OCI-LY3 (cell line): Measurements from ENCODE around the gene KANK3.
"Not testable (repeated sequence)": the region's sequence is repeated elsewhere in the genome, so short reads cannot be mapped to it uniquely, and the experiment has no call there.

ENCODE experiments used
- H2AFZ ChIP-seq: fragments of 200-600, 300-600 bp; shearing (Covaris generic); 2 replicates; pipeline ENCODE4 v1.6.0; 2014; ENCODE audit warnings: antibody characterized with exemption, low read depth, low read length
- H3K27ac ChIP-seq: fragments of 200-600, 300-600 bp; sonication (generic); 2 replicates; pipeline ENCODE4 v1.5.1; 2014; ENCODE audit warnings: mild to moderate bottlenecking, low read length, moderate library complexity, mixed read lengths
- H3K27me3 ChIP-seq: fragments of 200-600, 300-600 bp; sonication (generic); 2 replicates; pipeline ENCODE4 v1.6.1; 2014; ENCODE audit warnings: low read depth, low read length, mixed read lengths
- H3K36me3 ChIP-seq: fragments of 200-600, 300-600 bp; sonication (generic); replicated peaks from 2 replicates; pipeline ENCODE3; 2014; ENCODE audit warnings: low read depth, low read length, mixed read lengths
- H3K4me1 ChIP-seq: fragments of 300-600, 200-600 bp; sonication (generic); 2 replicates; pipeline ENCODE4 v1.6.1; 2014; ENCODE audit warnings: low read length, mixed read lengths
- H3K4me2 ChIP-seq: fragments of 200-600, 300-600 bp; sonication (generic); 2 replicates; pipeline ENCODE4 v1.6.1; 2014; ENCODE audit warnings: low read length, mixed read lengths
- H3K4me3 ChIP-seq: fragments of 300-600, 200-600 bp; sonication (generic); 2 replicates; pipeline ENCODE4 v1.5.1; 2014; ENCODE audit warnings: antibody characterized with exemption, mild to moderate bottlenecking, low read length, moderate library complexity
- H3K79me2 ChIP-seq: fragments of 300-600, 200-600 bp; shearing (Covaris generic); 2 replicates; pipeline ENCODE4 v1.6.1; 2014; ENCODE audit warnings: mild to moderate bottlenecking, low read length, mixed read lengths
- H3K9ac ChIP-seq: fragments of 300-600, 200-600 bp; shearing (Covaris generic); 2 replicates; pipeline ENCODE4 v1.6.0; 2014; ENCODE audit warnings: mild to moderate bottlenecking, low read length, moderate library complexity
- H3K9me3 ChIP-seq: fragments of 200-600, 300-600 bp; shearing (Covaris generic); 2 replicates; pipeline ENCODE4 v1.6.1; 2014; ENCODE audit warnings: low read length, mixed read lengths; ENCODE audit not compliant: insufficient read depth
- H4K20me1 ChIP-seq: fragments of 200-600, 300-600 bp; sonication (generic); 2 replicates; pipeline ENCODE4 v1.6.1; 2016; ENCODE audit warnings: low read length, mixed read lengths; ENCODE audit not compliant: insufficient read depth
- CTCF ChIP-seq: fragments of 200-600, 300-600 bp; sonication (generic); IDR thresholded peaks from 2 replicates; pipeline ENCODE4 v1.5.1; 2014; ENCODE audit warnings: antibody characterized with exemption, low read length, low read depth
- EZH2phosphoT487 ChIP-seq: fragments of 200-600 bp; shearing (Covaris generic); IDR thresholded peaks from 2 replicates; pipeline ENCODE4 v1.6.1; 2018; ENCODE audit warnings: antibody characterized with exemption, mixed run types, low read depth

The KANK3 gene

GRCh38 chr19:8355631-8356402 is 12.8 kb upstream of the KANK3 start:
- H3K9me3 ChIP-seq, result no peaks in the 10 kb centered on the region
- no peak overlapping the region for H2AFZ ChIP-seq
- H3K4me3 ChIP-seq, result no peak overlapping the region
- TF ChIP-seq EZH2phosphoT487 (no peak), CTCF (no peak)
- H3K4me2 ChIP-seq, result no peak overlapping the region
- no peaks in the 10 kb centered on the region for H3K79me2 ChIP-seq
- no peak overlapping the region for H3K27ac ChIP-seq
- no peak overlapping the region for H3K9ac ChIP-seq
- H3K27me3 ChIP-seq, result peaks cover 7% of the 10 kb centered on the region
- no peaks in the 10 kb centered on the region for H4K20me1 ChIP-seq
- no peaks in the 10 kb centered on the region for H3K36me3 ChIP-seq
- 0 out of 2 replicates have a peak, but pooled peaks cover 2% of the 10 kb centered on the region for H3K4me1 ChIP-seq

GRCh38 chr19:8352845-8353244 is 9.8 kb upstream of the KANK3 start:
- not testable (repeated sequence) for H3K4me3 ChIP-seq, H3K36me3 ChIP-seq, H3K4me2 ChIP-seq, H3K27ac ChIP-seq, H2AFZ ChIP-seq, H3K27me3 ChIP-seq, H3K9me3 ChIP-seq, H3K9ac ChIP-seq, H3K79me2 ChIP-seq, H4K20me1 ChIP-seq, H3K4me1 ChIP-seq

GRCh38 chr19:8352134-8352827 is 9.2 kb upstream of the KANK3 start:
- Histone ChIP-seq H3K36me3 (no peaks in the 10 kb centered on the region), H3K4me2 (no peak overlapping the region; the same call in 1 of the 2 replicates), H4K20me1 (no peaks in the 10 kb centered on the region), H2AFZ (no peak overlapping the region), H3K79me2 (no peaks in the 10 kb centered on the region), H3K4me3 (no peak overlapping the region), H3K9me3 (no peaks in the 10 kb centered on the region), H3K27ac (no peak overlapping the region), H3K27me3 (peaks cover 7% of the 10 kb centered on the region), H3K4me1 (0 out of 2 replicates have a peak, but pooled peaks cover 2% of the 10 kb centered on the region), H3K9ac (no peak overlapping the region)
- TF ChIP-seq EZH2phosphoT487, result no peak
- TF ChIP-seq CTCF, result no peak

GRCh38 chr19:8349629-8350372 is 6.7 kb upstream of the KANK3 start:
- H2AFZ ChIP-seq, H3K27me3 ChIP-seq, H3K4me3 ChIP-seq, H3K79me2 ChIP-seq, H3K9ac ChIP-seq, H3K4me1 ChIP-seq, H3K27ac ChIP-seq, H4K20me1 ChIP-seq, H3K9me3 ChIP-seq, H3K36me3 ChIP-seq, H3K4me2 ChIP-seq: not testable (repeated sequence)

GRCh38 chr19:8343483-8343844 is 402 bp upstream of the KANK3 start:
- Histone ChIP-seq H3K27ac (no peak overlapping the region), H3K9me3 (no peaks in the 10 kb centered on the region), H3K27me3 (no peaks in the 10 kb centered on the region), H3K9ac (no peak overlapping the region), H3K79me2 (no peaks in the 10 kb centered on the region), H3K4me3 (no peak overlapping the region), H3K36me3 (no peaks in the 10 kb centered on the region), H3K4me2 (no peak overlapping the region), H4K20me1 (no peaks in the 10 kb centered on the region), H2AFZ (no peak overlapping the region), H3K4me1 (no peaks in the 10 kb centered on the region)
- TF ChIP-seq EZH2phosphoT487 (no peak), CTCF (no peak)
